Heart left ventricle (tissue), 16 donors: Measurements from ENCODE around the gene CNTFR. TPM values are rescaled to one million over a fixed set of nuclear protein-coding genes. Genes with fewer than 3 reads are reported as not detected.

ENCODE experiments used
- ATAC-seq, 4 donors: fragments of 200-7000 bp; cut with Tn5 transposase; one replicate each; pipeline ENCODE4 v1.9.1; 2020 to 2022; ENCODE audit warnings: moderate library complexity in 4 of 4, mild to moderate bottlenecking in 3 of 4, moderate number of reproducible peaks in 1 of 4
- DNase-seq, 5 donors: peaks; one replicate each; pipeline ENCODE4 v3.0.0-alpha.2; 2020
- H3K27ac ChIP-seq, 12 donors: fragments of 200-600 bp; sonication (generic) in 4 of 12; one replicate each; pipeline versions ENCODE4 v1.5.0 to v1.8.0; 2016 to 2022; ENCODE audit warnings: mild to moderate bottlenecking in 2 of 12
- H3K27me3 ChIP-seq, 9 donors: fragments of 200-600 bp; sonication (generic) in 2 of 9; one replicate each; pipeline versions ENCODE4 v1.5.1 to v1.8.0; 2016 to 2022; ENCODE audit warnings: mild to moderate bottlenecking in 3 of 9
- H3K36me3 ChIP-seq, 9 donors: fragments of 200-600 bp; sonication (generic) in 2 of 9; one replicate each; pipeline versions ENCODE4 v1.5.0 to v1.8.0; 2018 to 2022; ENCODE audit warnings: mild to moderate bottlenecking in 2 of 9
- H3K4me1 ChIP-seq, 12 donors: fragments of 200-600 bp; sonication (generic) in 4 of 12; one replicate each; pipeline versions ENCODE4 v1.5.0 to v1.8.0; 2016 to 2022; ENCODE audit warnings: mild to moderate bottlenecking in 3 of 12
- H3K4me3 ChIP-seq, 12 donors: fragments of 200-600 bp; sonication (generic) in 4 of 12; one replicate each; pipeline versions ENCODE4 v1.5.0 to v1.8.0; 2017 to 2022; ENCODE audit warnings: mild to moderate bottlenecking in 9 of 12, moderate library complexity in 4 of 12
- H3K9me3 ChIP-seq, 12 donors: fragments of 200-600 bp; sonication (generic) in 4 of 12; one replicate each; pipeline versions ENCODE4 v1.5.0 to v1.8.0; 2016 to 2022; ENCODE audit warnings: mild to moderate bottlenecking in 1 of 12
- POLR2A ChIP-seq, 2 donors: fragments of 450-650 bp; IDR thresholded peaks; one replicate each; pipeline ENCODE4 v1.6.1; 2017; ENCODE audit warnings: antibody characterized with exemption in 2 of 2, mild to moderate bottlenecking in 2 of 2, moderate library complexity in 2 of 2
- WGBS, 4 donors: extraction: QIAGEN DNeasy Blood & Tissue Kit in 2 of 4; methylation state at CpG; one replicate each; pipeline versions ENCODE4 v1.1.5 to v1.1.7; 2013 to 2018; 5-methylcytosine and 5-hydroxymethylcytosine counted together
- intact Hi-C, 10 donors: fragments of 100-400 bp; cut with DNase I; formaldehyde crosslinking; loops; one replicate each; pipeline versions ENCODE4 v1.11.1 to v1.14.2; 2022
- polyA plus RNA-seq, 2 donors: library from polyadenylated mRNA; stranded (reverse); fragments of 200-250 nt; gene quantifications; one replicate each; pipeline ENCODE4 v1.2.3, GENCODE V29; 2013
- total RNA-seq, 9 donors: library from RNA; depleted of rRNA in 2 of 9; stranded (reverse); fragments of >200 nt in 2 of 9; fragmentation: NEBNext Ultra II Directional in 3 of 9; extraction: Animal tissue kit (Norgen Biotek cat#: 25700) in 3 of 9; gene quantifications; one replicate each; pipeline versions ENCODE4 v1.1.0 to v1.2.4, GENCODE V29; 2016 to 2023
- TF ChIP-seq, protein P1 (sequence below), 12 donors: fragments of 200-600 bp; sonication (generic) in 4 of 12; IDR thresholded peaks; one replicate each; pipeline versions ENCODE4 v1.5.0 to v1.8.0; 2018 to 2022; ENCODE audit warnings: antibody characterized with exemption in 12 of 12, mild to moderate bottlenecking in 5 of 12
- donor health status: ischemic (EF 13 %, LVEDD 7.1; RV severe dilation, severe dysfunction).
- donor health status: healthy with polysubstance abuse.
- donor health status: DM: no; HTN: yes; CAD: no.
- donor health status: DM: no; HTN: no; CAD: no.
- donor health status: ischemic (EF 25% LVEDD 6.9; RV normal size, moderate dysfunction).
- donor health status: ischemic (EF 25% LVEDD 5.7; RV mildly dilated, moderate dysfunction).
- donor health status: healthy.
- donor health status: DM: yes; HTN: yes; CAD: no.
- donor health status: ischemic (EF 35%, LVEDD 5.7; RV mildly dilated, moderate dysfunction).
- donor health status: nonischemic (EF 11% LVEDD 7.7; RV severe dilation, severe dysfunction).
- donor health status: DM: yes; HTN: yes; CAD: no.
- donor health status: PGD.
- donor health status: ischemic (EF 29% LVEDD 5.4; RV normal size, mild dysfunction).
- donor health status: nonischemic (EF 23%, LVEDD 6.1; RV moderate dilation, normal function).

Gene CNTFR
- total and polyA plus RNA-seq, 11 donors: 0.43 to 9.8 (median 2.0) TPM

- Histone ChIP-seq H3K9me3 (no peaks in the 10 kb centered on the region), H3K4me3 (no peak overlapping the region), H3K27me3 (peaks cover 0 to 10% (median 0%) of the 10 kb centered on the region in 9 donors), H3K27ac (no peak overlapping the region), H3K36me3 (no peaks in the 10 kb centered on the region), H3K4me1 (peaks cover 0 to 15% (median 4%) of the 10 kb centered on the region in 12 donors)
- ATAC-seq (no peak), DNase-seq (no peak)
- TF ChIP-seq, protein P1, sequence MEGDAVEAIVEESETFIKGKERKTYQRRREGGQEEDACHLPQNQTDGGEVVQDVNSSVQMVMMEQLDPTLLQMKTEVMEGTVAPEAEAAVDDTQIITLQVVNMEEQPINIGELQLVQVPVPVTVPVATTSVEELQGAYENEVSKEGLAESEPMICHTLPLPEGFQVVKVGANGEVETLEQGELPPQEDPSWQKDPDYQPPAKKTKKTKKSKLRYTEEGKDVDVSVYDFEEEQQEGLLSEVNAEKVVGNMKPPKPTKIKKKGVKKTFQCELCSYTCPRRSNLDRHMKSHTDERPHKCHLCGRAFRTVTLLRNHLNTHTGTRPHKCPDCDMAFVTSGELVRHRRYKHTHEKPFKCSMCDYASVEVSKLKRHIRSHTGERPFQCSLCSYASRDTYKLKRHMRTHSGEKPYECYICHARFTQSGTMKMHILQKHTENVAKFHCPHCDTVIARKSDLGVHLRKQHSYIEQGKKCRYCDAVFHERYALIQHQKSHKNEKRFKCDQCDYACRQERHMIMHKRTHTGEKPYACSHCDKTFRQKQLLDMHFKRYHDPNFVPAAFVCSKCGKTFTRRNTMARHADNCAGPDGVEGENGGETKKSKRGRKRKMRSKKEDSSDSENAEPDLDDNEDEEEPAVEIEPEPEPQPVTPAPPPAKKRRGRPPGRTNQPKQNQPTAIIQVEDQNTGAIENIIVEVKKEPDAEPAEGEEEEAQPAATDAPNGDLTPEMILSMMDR (IDR thresholded peaks at IDR 0.05): no peak
- TF ChIP-seq POLR2A (IDR thresholded peaks at IDR 0.05): no peak
- intact Hi-C loops: no loop called here
- WGBS, 4 donors: 71 to 88% (median 78%) methylated on average over 2 of the region's 2 CpGs
Measured at GRCh38 chr9:34526026-34526425, 63.5 kb downstream of the CNTFR start.

DNA sequence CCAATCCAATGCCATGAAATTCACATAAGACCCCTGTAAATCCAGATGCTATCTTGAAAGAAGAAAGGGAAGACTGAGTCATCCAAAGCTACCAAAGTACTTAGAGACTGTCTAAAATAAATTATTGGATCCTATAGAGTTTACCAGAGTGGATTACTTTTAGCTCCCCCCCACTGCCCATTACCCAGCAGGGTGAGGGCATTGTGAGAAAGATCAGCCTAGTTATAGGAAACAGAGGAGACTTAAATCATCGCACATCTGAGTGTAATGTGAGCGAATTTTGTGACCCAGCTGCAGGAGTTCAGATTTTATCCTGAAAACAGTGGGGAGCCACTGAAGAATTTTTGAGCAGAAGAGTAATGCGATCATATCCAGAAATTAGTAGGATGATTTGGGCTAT lies 65.2 kb downstream of the CNTFR start:
- no peaks in the 10 kb centered on the region for H3K36me3 ChIP-seq
- intact Hi-C loops: loop anchor here in 1 of 10 donors (5.0 kb wide), 1 partner anchor 67 kb away; the partner anchor contains the start of genes DNAI1 and FAM219A
- DNase-seq: no peak
- 87 to 93% (median 88%) methylated on average over 3 of the region's 3 CpGs for WGBS, 4 donors
- ATAC-seq: no peak
- H3K9me3 ChIP-seq: no peaks in the 10 kb centered on the region
- no peak overlapping the region for H3K27ac ChIP-seq
- H3K4me3 ChIP-seq: no peak overlapping the region
- peaks cover 0 to 10% (median 0%) of the 10 kb centered on the region in 9 donors for H3K27me3 ChIP-seq
- peaks cover 0 to 15% (median 4%) of the 10 kb centered on the region in 12 donors for H3K4me1 ChIP-seq
- no peak for TF ChIP-seq POLR2A (IDR thresholded peaks at IDR 0.05)
- TF ChIP-seq, protein P1 (IDR thresholded peaks at IDR 0.05): no peak

DNA sequence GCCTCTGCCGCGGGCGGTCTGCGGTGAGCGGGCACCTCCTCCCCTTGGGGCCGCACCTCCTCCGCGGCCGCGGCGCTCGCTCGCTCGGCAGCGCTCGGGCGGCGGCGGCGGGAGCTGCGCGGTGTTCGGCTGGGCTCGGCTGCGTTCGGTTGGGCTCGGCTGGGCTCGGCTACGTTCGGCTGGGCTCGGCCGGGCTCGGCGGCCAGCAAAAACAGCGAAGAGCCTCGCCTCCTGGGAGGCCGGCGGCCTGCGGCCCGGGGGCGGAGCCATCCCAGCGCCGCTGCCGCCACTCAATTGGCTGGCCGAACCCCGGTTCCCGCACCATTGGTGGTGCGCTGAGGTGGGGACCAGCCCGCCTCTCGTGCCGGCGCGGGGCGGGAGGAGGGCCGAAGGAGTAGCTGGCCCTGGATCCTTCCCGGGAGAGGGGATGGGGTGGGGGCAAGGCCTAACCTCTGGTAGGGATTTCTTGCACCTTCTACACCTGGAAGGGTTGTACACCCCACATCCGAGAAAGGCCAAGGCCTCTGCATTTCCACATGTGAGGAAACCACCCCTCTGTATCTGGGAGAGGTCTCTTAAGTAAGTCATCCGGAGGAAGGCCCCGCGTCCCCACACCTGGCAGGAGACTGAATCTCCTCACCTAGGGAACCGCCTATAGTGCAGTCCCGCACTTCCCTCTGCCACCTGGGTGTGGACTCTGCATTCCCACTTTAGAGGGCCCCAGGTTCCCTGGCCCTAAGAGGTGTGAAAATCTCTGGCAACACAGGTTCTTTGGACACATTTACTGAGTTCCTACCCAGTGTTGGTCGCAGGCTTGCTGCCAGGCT lies 66.3 kb downstream of the CNTFR start, which contains the start of gene ENHO:
TSS of gene ENHO (minus strand) at position 20 of the 827 bp plus-strand sequence. CDS start 1,295 bp downstream, outside the sequence.
- DNase-seq (peak; percentile 84 to 93 (median 90)), ATAC-seq (peak; percentile 87 to 98 (median 98))
- Histone ChIP-seq H3K9me3 (no peaks in the 10 kb centered on the region), H3K27ac (peak within 1 kb of the TSS in 3 of 12 donors; percentile 23 to 41 (median 28)), H3K36me3 (no peaks in the 10 kb centered on the region), H3K4me1 (peaks cover 0 to 15% (median 4%) of the 10 kb centered on the region in 12 donors), H3K27me3 (peaks cover 0 to 10% (median 0%) of the 10 kb centered on the region in 9 donors), H3K4me3 (peak within 1 kb of the TSS in 11 of 12 donors; percentile 25 to 62 (median 52))
- intact Hi-C loops: loop anchor here in 1 of 10 donors (5.0 kb wide), 1 partner anchor 66 kb away; the partner anchor contains the start of genes DNAI1 and FAM219A
- WGBS, 4 donors: 3 to 43% (median 4%) methylated on average over 8 to 63 of the region's 63 CpGs
- no peak for TF ChIP-seq POLR2A (IDR thresholded peaks at IDR 0.05)
- TF ChIP-seq, protein P1 (IDR thresholded peaks at IDR 0.05): peak in 2 of 12 donors; percentile 10 to 11
